ENCODE measurements around the gene ARHGAP26.

Gene ARHGAP26

GRCh38 chr5:143219696-143220095 is 449.5 kb downstream of the ARHGAP26 start:
- DNase-seq, result no peak

DNA sequence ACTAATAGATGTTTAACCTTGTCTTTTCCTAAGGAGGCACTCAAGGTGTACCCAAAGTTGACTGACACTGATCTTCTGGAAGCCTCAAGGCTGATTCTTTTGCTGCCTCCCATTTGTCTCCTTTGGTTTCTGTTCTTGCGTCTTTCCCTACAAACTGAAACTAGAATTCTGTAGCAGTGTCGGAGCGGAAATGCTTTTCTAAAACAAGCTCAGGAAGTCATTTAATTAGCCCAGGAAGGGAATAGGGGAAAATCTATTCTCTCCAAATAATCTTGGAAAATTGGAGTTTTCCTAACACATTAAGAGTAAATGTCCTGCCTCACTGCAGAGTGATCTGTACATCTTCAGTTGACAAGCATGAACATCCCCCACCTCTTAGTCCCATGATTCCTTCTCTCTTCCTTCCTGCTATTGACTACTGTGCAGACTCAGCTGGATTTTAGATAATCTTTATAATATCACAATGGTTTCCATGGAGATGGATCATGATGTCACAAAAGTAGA is 450.6 kb downstream of the ARHGAP26 start:
- DNase-seq, result no peak

GRCh38 chr5:143222287-143223231 is 452.4 kb downstream of the ARHGAP26 start:
- DNase-seq, result no peak

GRCh38 chr5:143224672-143225071 is 454.5 kb downstream of the ARHGAP26 start:
- no peak for DNase-seq

DNA sequence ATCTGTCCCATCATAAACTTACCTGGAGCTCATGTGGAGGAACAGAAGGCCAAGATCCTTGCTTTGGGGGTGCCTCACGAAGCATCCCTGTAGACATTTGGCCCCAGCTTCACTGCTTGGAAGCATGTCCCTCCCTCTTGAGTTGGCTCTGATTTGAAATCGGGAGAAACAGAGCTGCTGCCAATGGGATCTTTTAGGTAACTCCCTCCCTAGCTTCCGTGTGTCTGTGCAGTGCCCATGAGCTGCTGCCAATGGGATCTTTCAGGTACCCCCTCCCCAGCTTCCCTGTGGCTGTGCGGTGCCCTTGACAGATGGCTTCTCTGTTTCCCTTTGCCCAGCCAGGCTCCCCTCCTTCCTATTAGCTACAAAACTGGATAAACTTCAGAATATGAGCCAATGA is 455.3 kb downstream of the ARHGAP26 start:
- no peak for DNase-seq

GRCh38 chr5:143226361-143226760 is 456.2 kb downstream of the ARHGAP26 start:
- no peak for DNase-seq

DNA sequence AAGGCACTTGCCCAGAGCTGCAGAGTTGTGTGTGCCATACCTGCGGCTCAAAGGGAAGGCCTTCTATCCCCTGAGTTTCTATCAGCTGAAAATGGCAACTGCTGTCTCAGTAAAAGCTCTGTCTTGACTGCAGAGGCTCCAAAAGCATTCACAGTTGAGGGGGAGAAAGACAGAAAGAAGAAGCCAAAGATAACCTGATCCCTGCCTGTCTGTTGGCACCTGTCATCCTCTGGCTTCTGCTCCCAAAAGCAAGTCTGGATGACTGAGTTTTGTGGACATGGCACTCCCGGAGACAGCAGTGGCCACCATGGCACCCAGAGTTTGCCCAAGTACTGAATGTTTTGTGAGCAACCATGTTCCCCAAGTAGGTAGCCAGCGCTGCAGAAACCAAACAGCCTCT is 456.7 kb downstream of the ARHGAP26 start:
- DNase-seq, result no peak

GRCh38 chr5:143227301-143227700 is 457.1 kb downstream of the ARHGAP26 start:
- DNase-seq, result no peak

- no peak for DNase-seq
These were observed 458.6 kb downstream of the ARHGAP26 start for GRCh38 chr5:143228597-143229293.

GRCh38 chr5:143229426-143229895 is 459.3 kb downstream of the ARHGAP26 start:
- no peak for DNase-seq

DNA sequence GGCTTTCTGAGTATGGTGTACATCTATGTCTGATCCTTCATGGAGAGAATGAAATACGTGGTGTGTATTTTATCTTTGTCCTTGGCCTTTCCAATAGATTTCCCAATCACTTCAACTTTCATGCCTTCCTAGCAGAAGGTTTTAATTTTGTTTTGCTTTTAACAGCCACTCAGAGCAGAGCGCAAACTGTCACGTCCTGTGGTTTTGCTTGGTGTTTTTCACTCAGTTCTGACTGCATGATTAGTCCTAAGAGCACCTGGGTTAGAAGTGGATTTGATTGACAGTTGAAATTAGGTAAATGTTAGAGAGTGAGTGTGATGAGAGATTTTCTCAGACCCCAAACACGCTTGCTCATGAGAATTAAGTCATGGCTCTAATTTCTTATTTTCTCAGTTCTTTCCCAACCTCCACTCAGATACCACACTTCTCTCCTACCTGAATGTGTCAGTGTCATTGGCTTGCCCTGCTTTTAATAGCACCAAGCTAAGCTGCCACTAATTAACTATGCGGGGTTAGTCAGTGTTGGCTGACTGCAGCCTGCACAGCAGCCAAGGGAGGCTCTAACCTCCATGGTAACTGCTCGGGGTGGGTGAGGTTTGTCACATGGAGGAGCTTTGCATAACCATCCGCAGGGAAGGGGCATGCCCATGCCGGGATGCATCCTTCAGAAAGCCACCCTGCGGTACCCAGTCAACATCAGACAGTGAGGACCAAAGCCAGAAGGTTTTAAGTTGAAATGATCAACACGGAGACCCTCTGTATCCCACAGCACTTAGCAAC is 459.9 kb downstream of the ARHGAP26 start:
- DNase-seq, result no peak

- DNase-seq, result no peak
These were observed 460.5 kb downstream of the ARHGAP26 start for GRCh38 chr5:143230676-143230996.

GRCh38 chr5:143231416-143231815 is 461.2 kb downstream of the ARHGAP26 start:
- no peak for DNase-seq

GRCh38 chr5:143231973-143232812 is 462.0 kb downstream of the ARHGAP26 start:
- no peak for DNase-seq

- no peak for DNase-seq
These were observed 462.9 kb downstream of the ARHGAP26 start for GRCh38 chr5:143233031-143233430.

GRCh38 chr5:143234162-143234842 is 464.1 kb downstream of the ARHGAP26 start:
- no peak for DNase-seq

GRCh38 chr5:143235423-143235822 is 465.2 kb downstream of the ARHGAP26 start:
- no peak for DNase-seq

DNA sequence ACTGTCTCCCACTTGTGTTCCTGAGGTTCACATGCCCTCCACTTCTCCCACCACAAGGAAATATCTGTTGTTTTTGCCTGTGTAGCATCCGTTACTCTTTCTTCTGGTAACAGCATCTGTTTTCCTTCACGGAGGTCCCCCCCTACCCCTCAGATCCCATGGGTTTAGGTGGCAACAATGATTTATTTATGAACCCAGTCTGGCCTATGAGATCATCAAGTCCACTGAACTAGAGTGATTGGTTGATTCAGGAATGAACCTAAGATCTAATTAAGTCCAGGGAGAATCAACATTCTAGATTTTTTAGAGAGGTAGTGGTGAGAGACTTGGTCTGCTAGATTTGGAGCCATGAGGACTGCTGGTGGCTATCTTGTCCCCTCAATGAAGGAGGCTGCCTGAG is 466.5 kb downstream of the ARHGAP26 start:
- DNase-seq, result no peak

- no peak for DNase-seq
These were observed 467.5 kb downstream of the ARHGAP26 start for GRCh38 chr5:143237664-143238063.

GRCh38 chr5:143238620-143239019 is 468.4 kb downstream of the ARHGAP26 start:
- no peak for DNase-seq

- no peak for DNase-seq
These were observed 469.8 kb downstream of the ARHGAP26 start for GRCh38 chr5:143239882-143240518.

All from NCI-H1048 (cell line).